Measurements from ENCODE around the gene RAB29. TPM values are rescaled to one million over a fixed set of nuclear protein-coding genes. Genes with fewer than 3 reads are reported as not detected.

The RAB29 gene
- total and polyA plus RNA-seq, 7 donors: 5.3 to 20.5 (median 5.9) TPM

- TF ChIP-seq, protein P1, sequence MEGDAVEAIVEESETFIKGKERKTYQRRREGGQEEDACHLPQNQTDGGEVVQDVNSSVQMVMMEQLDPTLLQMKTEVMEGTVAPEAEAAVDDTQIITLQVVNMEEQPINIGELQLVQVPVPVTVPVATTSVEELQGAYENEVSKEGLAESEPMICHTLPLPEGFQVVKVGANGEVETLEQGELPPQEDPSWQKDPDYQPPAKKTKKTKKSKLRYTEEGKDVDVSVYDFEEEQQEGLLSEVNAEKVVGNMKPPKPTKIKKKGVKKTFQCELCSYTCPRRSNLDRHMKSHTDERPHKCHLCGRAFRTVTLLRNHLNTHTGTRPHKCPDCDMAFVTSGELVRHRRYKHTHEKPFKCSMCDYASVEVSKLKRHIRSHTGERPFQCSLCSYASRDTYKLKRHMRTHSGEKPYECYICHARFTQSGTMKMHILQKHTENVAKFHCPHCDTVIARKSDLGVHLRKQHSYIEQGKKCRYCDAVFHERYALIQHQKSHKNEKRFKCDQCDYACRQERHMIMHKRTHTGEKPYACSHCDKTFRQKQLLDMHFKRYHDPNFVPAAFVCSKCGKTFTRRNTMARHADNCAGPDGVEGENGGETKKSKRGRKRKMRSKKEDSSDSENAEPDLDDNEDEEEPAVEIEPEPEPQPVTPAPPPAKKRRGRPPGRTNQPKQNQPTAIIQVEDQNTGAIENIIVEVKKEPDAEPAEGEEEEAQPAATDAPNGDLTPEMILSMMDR (IDR thresholded peaks at IDR 0.05): no peak
- Histone ChIP-seq H3K4me1 (peaks cover 16% of the 10 kb centered on the region), H3K36me3 (ENCODE audit: insufficient read depth in 1 of 2, low read depth in 1 of 2) (peaks cover 8 to 56% of the 10 kb centered on the region in 2 donors), H3K4me3 (no peak overlapping the region), H3K9me3 (no peaks in the 10 kb centered on the region), H3K27me3 (ENCODE audit: insufficient read depth in 3 of 3, low read length in 2 of 3) (no peaks in the 10 kb centered on the region), H3K27ac (peak overlapping the region; percentile 9)
- no peak for ATAC-seq
- DNase-seq: no peak
- 61 to 76% (median 62%) methylated on average over 7 of the region's 7 CpGs for WGBS, 3 donors
- intact Hi-C loops (cut with DNase I): no loop called here
These were observed 25.9 kb upstream of the RAB29 start for GRCh38 chr1:205800981-205801703.

GRCh38 chr1:205800427-205800826 is 25.1 kb upstream of the RAB29 start:
- intact Hi-C loops (cut with DNase I): no loop called here
- Histone ChIP-seq H3K9me3 (no peaks in the 10 kb centered on the region), H3K27me3 (ENCODE audit: insufficient read depth in 3 of 3, low read length in 2 of 3) (no peaks in the 10 kb centered on the region), H3K4me1 (peaks cover 9% of the 10 kb centered on the region), H3K27ac (no peak overlapping the region), H3K36me3 (ENCODE audit: insufficient read depth in 1 of 2, low read depth in 1 of 2) (peaks cover 11 to 63% of the 10 kb centered on the region in 2 donors), H3K4me3 (no peak overlapping the region)
- no peak for ATAC-seq
- TF ChIP-seq, protein P1 (IDR thresholded peaks at IDR 0.05): no peak
- WGBS, 3 donors: 69 to 76% (median 74%) methylated on average over 6 to 7 of the region's 7 CpGs
- DNase-seq: no peak

DNA sequence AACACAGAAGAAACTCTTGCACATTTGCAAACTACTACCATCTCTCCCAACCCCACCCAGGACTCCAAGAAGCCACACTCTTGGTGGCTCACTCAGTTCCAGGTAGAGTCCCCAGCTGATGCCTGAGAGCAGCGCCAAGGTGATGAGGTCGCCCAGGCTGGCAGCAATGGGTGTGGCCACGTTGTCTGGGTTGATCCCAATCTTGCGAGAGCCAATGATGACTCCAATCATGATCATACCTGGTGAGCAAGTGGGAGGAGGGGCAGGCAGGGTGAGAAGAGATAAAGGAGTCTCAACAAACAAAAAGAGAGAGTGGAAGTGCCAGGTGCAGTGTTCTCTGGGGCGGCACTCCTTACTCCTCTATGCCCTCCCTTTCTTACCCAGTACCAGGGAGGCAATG is 23.3 kb upstream of the RAB29 start:
- DNase-seq: no peak
- Histone ChIP-seq H3K27me3 (ENCODE audit: insufficient read depth in 3 of 3, low read length in 2 of 3) (no peaks in the 10 kb centered on the region), H3K36me3 (ENCODE audit: insufficient read depth in 1 of 2, low read depth in 1 of 2) (peaks cover 11 to 73% of the 10 kb centered on the region in 2 donors), H3K27ac (no peak overlapping the region), H3K4me3 (no peak overlapping the region), H3K9me3 (no peaks in the 10 kb centered on the region), H3K4me1 (no peaks in the 10 kb centered on the region)
- WGBS, 3 donors: 72 to 80% (median 75%) methylated on average over 5 of the region's 5 CpGs
- intact Hi-C loops (cut with DNase I): loop anchor here in 1 of 2 donors (5.0 kb wide), 1 partner anchor 309 kb away; no protein-coding TSS in a partner anchor
- no peak for ATAC-seq
- TF ChIP-seq, protein P1 (IDR thresholded peaks at IDR 0.05): no peak

DNA sequence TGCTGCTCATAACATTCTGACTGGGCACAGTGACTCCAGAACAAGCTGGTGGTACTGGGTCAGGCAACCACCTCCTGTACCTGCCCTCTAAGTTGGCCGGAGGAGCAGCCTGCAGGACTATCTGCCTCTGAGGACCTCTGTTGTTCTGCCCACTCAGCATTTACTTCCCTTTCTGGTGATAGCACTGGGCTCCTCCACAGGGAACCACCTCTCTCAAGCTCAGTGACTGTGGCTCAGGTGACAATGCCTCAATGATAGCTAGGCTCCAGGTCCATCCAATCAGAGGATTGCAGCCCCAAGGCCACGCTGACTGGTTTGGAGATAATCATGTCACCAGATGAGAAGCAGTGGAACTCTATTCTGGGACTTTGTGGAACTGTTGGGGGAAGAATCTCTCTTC is 21.9 kb upstream of the RAB29 start:
- TF ChIP-seq, protein P1 (IDR thresholded peaks at IDR 0.05): no peak
- DNase-seq (no peak), ATAC-seq (no peak)
- peaks cover 11 to 87% of the 10 kb centered on the region in 2 donors for H3K36me3 ChIP-seq (ENCODE audit: insufficient read depth in 1 of 2, low read depth in 1 of 2)
- intact Hi-C loops (cut with DNase I): loop anchor here in 1 of 2 donors (5.0 kb wide), 1 partner anchor 310 kb away; no protein-coding TSS in a partner anchor
- H3K27me3 ChIP-seq (ENCODE audit: insufficient read depth in 3 of 3, low read length in 2 of 3): no peaks in the 10 kb centered on the region
- WGBS, 3 donors: 94 to 98% (median 96%) methylated on average over 2 of the region's 2 CpGs
- no peak overlapping the region for H3K27ac ChIP-seq
- no peak overlapping the region for H3K4me3 ChIP-seq
- no peaks in the 10 kb centered on the region for H3K9me3 ChIP-seq
- peaks cover 6% of the 10 kb centered on the region for H3K4me1 ChIP-seq
